GM12878 (cell line): ENCODE results near the gene OR4C45.

ENCODE experiments used
- CTCF ChIP-seq, 3 experiments: IDR thresholded peaks in 2 of 3; conservative IDR thresholded peaks in 1 of 3; 2 replicates each; pipeline ENCODE4 v1.5.1; 2011; ENCODE audit warnings: low read depth in 3 of 3, low read length in 3 of 3, mild to moderate bottlenecking in 3 of 3, control low read depth in 2 of 3, moderate library complexity in 2 of 3, inconsistent platforms in 1 of 3, mixed read lengths in 1 of 3; ENCODE audit not compliant: control insufficient read depth in 2 of 3, insufficient read depth in 1 of 3; ENCODE audit errors: extremely low read depth in 1 of 3
- EZH2 ChIP-seq: IDR thresholded peaks from 2 replicates; pipeline ENCODE4 v1.6.1; 2012; ENCODE audit warnings: low read depth, mild to moderate bottlenecking, control low read depth, inconsistent platforms, low read length, borderline replicate concordance; ENCODE audit not compliant: control insufficient read depth
- HDGF ChIP-seq: fragments of 450-650 bp; IDR thresholded peaks from 2 replicates; pipeline ENCODE4 v1.6.1; 2016; ENCODE audit warnings: antibody characterized with exemption
- MXI1 ChIP-seq: fragments of 150-350 bp; IDR thresholded peaks from 2 replicates; pipeline ENCODE4 v1.6.1; 2011; ENCODE audit warnings: low read depth, mild to moderate bottlenecking, inconsistent platforms, low read length, improper control_type of control experiment
- NR2C2 ChIP-seq: IDR thresholded peaks from 2 replicates; pipeline ENCODE4 v1.6.1; 2011; ENCODE audit warnings: borderline replicate concordance, low read depth; ENCODE audit not compliant: control insufficient read depth, insufficient read length
- SMC3 ChIP-seq: IDR thresholded peaks from 2 replicates; pipeline ENCODE4 v1.6.1; 2011; ENCODE audit warnings: low read length, improper control_type of control experiment, borderline replicate concordance
- YY1 ChIP-seq: IDR thresholded peaks from 2 replicates; pipeline ENCODE4 v1.6.1; 2011; ENCODE audit warnings: low read depth, mild to moderate bottlenecking, low read length

GRCh38 chr11:50075856-50076255 is 43.2 kb downstream of the OR4C45 start:
- no peak for TF ChIP-seq EZH2
- no peak for TF ChIP-seq HDGF
- no peak for TF ChIP-seq SMC3
- TF ChIP-seq YY1: no peak
- TF ChIP-seq NR2C2: no peak
- TF ChIP-seq MXI1: no peak
- TF ChIP-seq CTCF (IDR thresholded peaks at IDR 0.05 in 2 of 3, conservative IDR thresholded peaks at IDR 0.05 in 1 of 3; ENCODE audit: control insufficient read depth in 2 of 3, extremely low read depth in 1 of 3, insufficient read depth in 1 of 3, low read depth in 3 of 3, low read length in 3 of 3): no peak
